ENCODE measurements around the gene CHRNE.
A peak's percentile ranks its signal among the peaks of the same experiment; 100 is the strongest.

CHRNE gene

DNA sequence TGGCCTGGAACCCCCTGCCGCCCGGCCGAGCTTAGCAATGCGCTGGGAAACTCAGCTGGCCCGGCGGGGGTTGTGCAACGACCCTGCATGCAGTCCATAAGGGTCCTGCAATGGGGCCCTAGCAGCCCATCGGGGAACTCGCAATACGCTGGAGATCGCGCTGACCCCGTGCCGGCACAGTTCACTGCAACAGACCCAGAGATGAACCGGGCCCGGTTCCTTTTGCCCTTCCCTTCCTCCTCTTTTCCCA is 36.6 kb upstream of the CHRNE start:
- TF ChIP-seq, protein P1, sequence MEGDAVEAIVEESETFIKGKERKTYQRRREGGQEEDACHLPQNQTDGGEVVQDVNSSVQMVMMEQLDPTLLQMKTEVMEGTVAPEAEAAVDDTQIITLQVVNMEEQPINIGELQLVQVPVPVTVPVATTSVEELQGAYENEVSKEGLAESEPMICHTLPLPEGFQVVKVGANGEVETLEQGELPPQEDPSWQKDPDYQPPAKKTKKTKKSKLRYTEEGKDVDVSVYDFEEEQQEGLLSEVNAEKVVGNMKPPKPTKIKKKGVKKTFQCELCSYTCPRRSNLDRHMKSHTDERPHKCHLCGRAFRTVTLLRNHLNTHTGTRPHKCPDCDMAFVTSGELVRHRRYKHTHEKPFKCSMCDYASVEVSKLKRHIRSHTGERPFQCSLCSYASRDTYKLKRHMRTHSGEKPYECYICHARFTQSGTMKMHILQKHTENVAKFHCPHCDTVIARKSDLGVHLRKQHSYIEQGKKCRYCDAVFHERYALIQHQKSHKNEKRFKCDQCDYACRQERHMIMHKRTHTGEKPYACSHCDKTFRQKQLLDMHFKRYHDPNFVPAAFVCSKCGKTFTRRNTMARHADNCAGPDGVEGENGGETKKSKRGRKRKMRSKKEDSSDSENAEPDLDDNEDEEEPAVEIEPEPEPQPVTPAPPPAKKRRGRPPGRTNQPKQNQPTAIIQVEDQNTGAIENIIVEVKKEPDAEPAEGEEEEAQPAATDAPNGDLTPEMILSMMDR (IDR thresholded peaks at IDR 0.05; ENCODE audit: low read depth, low read length) = no peak

DNA sequence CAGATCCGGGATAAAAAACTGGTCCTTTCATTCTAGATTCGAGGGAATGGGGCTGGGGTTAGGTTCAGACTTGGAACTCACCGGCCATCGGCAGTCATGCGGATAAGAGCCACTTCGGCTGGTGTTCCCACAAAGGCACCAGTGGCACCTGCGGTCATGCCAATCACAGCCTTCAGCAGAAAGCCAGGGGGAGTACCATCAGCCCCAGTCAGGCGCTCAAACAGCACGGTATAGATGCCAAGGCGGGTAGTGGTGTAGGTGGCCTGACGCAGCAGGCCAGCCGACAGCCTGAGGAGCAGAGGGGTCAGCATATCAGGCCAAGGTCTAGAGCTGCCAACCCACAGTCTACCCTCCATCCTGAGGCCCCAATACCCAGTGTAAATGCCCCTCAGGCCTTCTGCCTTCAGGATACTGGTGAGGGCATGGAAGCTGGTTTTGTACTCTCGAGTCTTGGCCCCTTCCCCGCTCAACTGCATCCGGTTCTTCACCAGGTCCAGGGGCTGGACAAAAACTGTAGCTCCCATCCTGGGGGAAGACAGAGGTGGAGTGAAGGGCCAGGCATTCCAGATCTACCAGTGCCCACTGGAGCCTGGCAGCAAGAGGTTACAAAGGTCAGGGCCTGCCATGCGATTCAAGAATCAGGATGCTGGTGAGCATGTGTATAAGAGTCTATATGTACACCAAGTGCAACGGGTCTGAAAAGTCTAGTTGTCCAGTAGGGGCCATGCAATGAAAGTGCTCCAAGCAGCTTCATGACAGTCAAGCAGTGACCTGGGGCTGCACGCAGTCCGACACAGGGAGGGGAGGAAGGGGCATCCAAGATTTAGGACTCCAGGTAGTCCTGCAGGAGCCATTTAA is 36.0 kb upstream of the CHRNE start:
- TF ChIP-seq, protein P1 (IDR thresholded peaks at IDR 0.05; ENCODE audit: low read depth, low read length) = no peak
- H3K4me3 ChIP-seq (ENCODE audit: low read depth, low read length) = peak overlapping the region; percentile 93

More for the DNA sequence above, 36.6 kb upstream of the CHRNE start:
- peak overlapping the region; percentile 93 for H3K4me3 ChIP-seq (ENCODE audit: low read depth, low read length)

DNA sequence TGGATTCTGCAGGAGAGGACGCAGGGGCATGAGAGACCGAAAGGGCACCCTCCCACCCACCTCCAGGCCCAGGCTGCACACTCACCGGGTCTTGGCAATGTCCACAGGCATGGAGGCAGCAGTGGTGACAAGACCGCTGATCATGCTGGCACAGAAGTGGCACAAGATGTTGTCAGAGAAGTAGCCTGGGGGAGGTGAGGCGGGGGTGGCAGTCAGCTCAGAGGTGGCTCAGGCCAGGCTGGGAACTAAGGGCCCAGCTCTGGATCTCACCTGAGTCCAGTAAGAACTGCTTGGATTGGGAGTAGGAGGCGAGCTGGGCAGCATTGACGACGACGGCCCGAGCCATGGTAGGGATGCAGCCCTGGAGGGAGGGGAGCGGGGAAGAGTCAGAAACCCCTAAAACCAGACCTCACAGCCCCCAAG is 35.2 kb upstream of the CHRNE start:
- TF ChIP-seq, protein P1 (IDR thresholded peaks at IDR 0.05; ENCODE audit: low read depth, low read length) = no peak
- no peak overlapping the region for H3K4me3 ChIP-seq (ENCODE audit: low read depth, low read length)

DNA sequence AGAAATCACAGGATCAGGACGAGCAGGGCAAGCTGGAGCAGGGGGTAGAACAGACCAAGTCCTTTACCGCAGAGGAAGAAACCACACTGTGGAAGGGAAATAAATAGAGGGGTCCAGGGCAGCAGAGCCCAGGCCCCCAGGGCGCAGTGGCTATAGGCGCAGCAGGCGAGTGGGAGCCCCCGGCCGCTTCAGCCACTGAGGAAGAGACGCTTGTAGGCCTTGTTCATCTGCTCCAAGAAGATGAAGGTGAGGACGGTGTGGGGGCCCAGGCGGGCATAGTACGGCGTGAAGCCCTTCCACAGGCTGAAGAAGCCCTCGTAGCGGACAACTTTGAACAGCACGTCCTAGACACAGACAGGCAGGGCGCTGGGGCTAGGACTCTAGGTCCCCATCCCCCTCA is 34.7 kb upstream of the CHRNE start:
- TF ChIP-seq, protein P1 (IDR thresholded peaks at IDR 0.05; ENCODE audit: low read depth, low read length) = no peak

DNA sequence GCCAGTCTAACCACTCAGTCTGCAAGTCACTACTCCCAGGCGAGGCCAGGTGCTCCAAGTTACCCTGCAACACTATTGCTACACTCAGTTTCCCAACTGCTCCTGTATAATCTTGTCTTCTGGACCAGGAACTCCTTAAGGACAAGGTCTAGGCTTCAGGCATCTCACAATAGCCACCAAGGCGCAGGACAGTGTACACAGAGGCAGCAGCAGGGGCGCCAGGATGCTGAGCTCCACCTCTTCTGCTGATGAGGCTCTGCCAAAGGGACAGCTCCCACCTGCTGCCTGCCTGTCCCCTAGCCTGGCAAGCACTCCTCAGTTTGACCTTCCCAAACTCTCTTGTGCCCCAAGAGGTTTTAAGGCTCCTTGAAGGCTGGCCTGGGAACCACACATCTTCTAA is 33.5 kb upstream of the CHRNE start:
- H3K4me3 ChIP-seq (ENCODE audit: low read depth, low read length) = no peak overlapping the region
- TF ChIP-seq, protein P1 (IDR thresholded peaks at IDR 0.05; ENCODE audit: low read depth, low read length) = no peak

More for the DNA sequence above, 34.7 kb upstream of the CHRNE start:
- H3K4me3 ChIP-seq (ENCODE audit: low read depth, low read length) = no peak overlapping the region

DNA sequence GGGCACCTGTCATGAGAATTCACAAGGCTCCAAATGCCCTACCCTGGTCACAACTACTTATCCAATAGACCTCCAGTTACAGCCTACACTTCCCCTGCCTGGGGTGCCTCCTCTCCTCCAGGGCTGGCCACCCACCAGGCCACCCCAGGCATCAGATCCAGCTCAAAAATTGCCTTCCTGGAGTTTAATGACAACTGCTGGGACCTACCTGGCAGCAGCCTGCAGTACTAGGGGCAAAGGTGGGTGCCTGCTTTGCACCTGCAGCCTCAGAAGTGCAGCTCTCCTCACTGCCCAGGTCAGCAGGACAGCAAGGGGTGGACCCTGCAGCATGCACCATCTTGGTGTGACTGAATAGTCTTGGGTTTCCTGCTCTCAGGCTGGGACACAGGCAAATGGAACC is 32.8 kb upstream of the CHRNE start:
- no peak overlapping the region for H3K4me3 ChIP-seq (ENCODE audit: low read depth, low read length)
- TF ChIP-seq, protein P1 (IDR thresholded peaks at IDR 0.05; ENCODE audit: low read depth, low read length) = no peak

DNA sequence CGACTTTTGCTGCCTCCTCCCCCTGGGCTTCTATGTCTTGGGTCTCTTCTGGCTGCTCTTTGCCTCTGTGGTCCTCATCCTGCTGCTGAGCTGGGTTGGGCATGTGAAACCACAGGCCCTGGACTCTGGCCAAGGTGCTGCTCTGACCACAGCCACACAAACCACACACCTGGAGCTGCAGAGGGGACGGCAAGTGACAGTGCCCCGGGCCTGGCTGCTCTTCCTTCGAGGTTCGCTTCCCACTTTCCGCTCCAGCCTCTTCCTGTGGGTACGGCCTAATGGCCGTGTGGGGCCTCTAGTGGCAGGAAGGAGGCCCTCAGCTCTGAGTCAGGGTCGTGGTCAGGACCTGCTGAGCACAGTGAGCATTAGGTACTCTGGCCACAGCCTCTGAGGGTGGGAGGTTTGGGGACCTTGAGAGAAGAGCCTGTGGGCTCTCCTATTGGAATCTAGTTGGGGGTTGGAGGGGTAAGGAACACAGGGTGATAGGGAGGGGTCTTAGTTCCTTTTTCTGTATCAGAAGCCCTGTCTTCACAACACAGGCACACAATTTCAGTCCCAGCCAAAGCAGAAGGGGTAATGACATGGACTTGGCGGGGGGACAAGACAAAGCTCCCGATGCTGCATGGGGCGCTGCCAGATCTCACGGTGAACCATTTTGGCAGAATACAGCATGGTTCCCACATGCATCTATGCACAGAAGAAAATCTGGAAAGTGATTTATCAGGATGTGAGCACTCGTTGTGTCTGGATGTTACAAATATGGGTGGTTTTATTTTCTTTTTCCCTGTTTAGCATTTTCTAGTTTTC is 31.5 kb upstream of the CHRNE start:
- TF ChIP-seq, protein P1 (IDR thresholded peaks at IDR 0.05; ENCODE audit: low read depth, low read length) = peak; percentile 17; the same call in 1 of the 2 replicates
- no peak overlapping the region for H3K4me3 ChIP-seq (ENCODE audit: low read depth, low read length)
